Osteoblast (primary cell): Measurements from ENCODE around the gene EEF1AKMT4. TPM values are rescaled to one million over a fixed set of nuclear protein-coding genes. Genes with fewer than 3 reads are reported as not detected.

Source experiments
- DNase-seq: peaks from one replicate; pipeline ENCODE4 v3.0.0; 2011; ENCODE audit warnings: low spot score, mixed read lengths; ENCODE audit not compliant: insufficient read length; ENCODE audit errors: missing footprints
- H2AFZ ChIP-seq: 2 replicates; pipeline ENCODE4 v1.6.0; 2011; ENCODE audit warnings: mild to moderate bottlenecking, low read length
- H3K27ac ChIP-seq: 2 replicates; pipeline ENCODE4 v1.5.1; 2011; ENCODE audit warnings: mild to moderate bottlenecking, low read depth, low read length, moderate library complexity
- H3K27me3 ChIP-seq: 2 replicates; pipeline ENCODE4 v1.6.0; 2012; ENCODE audit warnings: mild to moderate bottlenecking, control low read depth, inconsistent platforms, low read length, moderate library complexity; ENCODE audit not compliant: insufficient read depth
- H3K36me3 ChIP-seq: 2 replicates; pipeline ENCODE4 v1.5.1; 2011; ENCODE audit warnings: mild to moderate bottlenecking, low read length, control low read depth, moderate library complexity; ENCODE audit not compliant: insufficient read depth
- H3K4me1 ChIP-seq: 2 replicates; pipeline ENCODE4 v1.5.1; 2011; ENCODE audit warnings: mild to moderate bottlenecking, low read length, control low read depth, moderate library complexity; ENCODE audit not compliant: insufficient read depth
- H3K4me2 ChIP-seq: 2 replicates; pipeline ENCODE4 v1.6.0; 2011; ENCODE audit warnings: mild to moderate bottlenecking, low read length; ENCODE audit not compliant: insufficient read depth
- H3K4me3 ChIP-seq: fragments of 200-600 bp; sonication (generic); 3 replicates; pipeline ENCODE4 v1.5.1; 2012; ENCODE audit warnings: mild to moderate bottlenecking, low read length, inconsistent platforms; ENCODE audit not compliant: insufficient read depth
- H3K79me2 ChIP-seq: 2 replicates; pipeline ENCODE4 v1.6.0; 2012; ENCODE audit warnings: mild to moderate bottlenecking, low read length, control low read depth, inconsistent platforms; ENCODE audit not compliant: insufficient read depth
- H3K9me3 ChIP-seq: 2 replicates; pipeline ENCODE4 v1.5.1; 2011; ENCODE audit warnings: low read depth, low read length, control low read depth
- H4K20me1 ChIP-seq: 2 replicates; pipeline ENCODE4 v1.6.0; 2012; ENCODE audit warnings: mild to moderate bottlenecking, low read length, control low read depth; ENCODE audit not compliant: insufficient read depth
- total RNA-seq: library from RNA; depleted of rRNA; stranded (reverse); fragments of >200 nt; gene quantifications from 2 replicates; pipeline ENCODE4 v1.2.3, GENCODE V29; 2012
- TF ChIP-seq, protein P1 (sequence below): IDR thresholded peaks from 2 replicates; pipeline ENCODE4 v1.5.1; 2011; ENCODE audit warnings: mild to moderate bottlenecking, low read depth, low read length, moderate library complexity; ENCODE audit errors: extremely low read depth

EEF1AKMT4 gene
- total RNA-seq, 1 donor, result 3.3 TPM

DNA sequence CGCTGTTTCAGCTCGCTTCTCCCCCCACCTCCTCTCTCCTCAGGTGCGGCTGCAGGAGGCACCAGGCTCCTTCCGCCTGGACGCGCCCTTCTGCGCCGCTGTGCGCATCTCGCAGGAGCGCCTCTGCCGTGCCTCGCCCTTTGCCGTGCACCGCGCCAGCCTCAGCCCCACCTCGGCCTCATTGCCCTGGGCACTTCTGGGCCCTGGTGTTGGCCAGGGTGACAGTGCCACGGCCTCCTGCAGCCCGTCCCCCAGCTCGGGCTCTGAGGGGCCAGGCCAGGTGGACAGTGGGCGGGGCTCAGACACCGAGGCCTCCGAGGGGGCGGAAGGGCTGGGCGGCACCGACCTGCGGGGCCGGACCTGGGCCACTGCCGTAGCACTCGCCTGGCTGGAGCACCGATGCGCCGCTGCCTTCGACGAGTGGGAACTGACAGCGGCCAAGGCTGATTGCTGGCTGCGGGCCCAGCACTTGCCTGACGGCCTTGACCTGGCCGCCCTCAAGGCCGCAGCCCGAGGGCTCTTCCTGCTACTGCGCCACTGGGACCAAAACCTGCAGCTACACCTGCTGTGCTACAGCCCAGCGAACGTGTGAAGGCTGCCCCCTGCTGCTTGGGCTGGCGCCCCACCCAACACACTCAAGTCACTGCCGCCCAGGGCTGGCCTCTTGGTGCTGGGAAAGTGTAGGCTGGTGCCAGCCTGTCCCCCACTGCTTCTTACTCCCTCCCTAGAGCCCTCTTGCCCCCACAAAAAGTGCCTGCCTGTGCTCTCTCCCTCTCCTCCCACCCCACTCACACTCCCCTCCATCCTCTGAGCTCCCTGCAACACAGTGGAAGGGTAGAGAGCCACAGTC lies 7.8 kb upstream of the EEF1AKMT4 start:
- Histone ChIP-seq H3K4me3 (no peak overlapping the region), H3K79me2 (peaks cover 2% of the 10 kb centered on the region), H3K27ac (no peak overlapping the region), H3K4me1 (no peaks in the 10 kb centered on the region), H3K4me2 (no peak overlapping the region), H3K27me3 (no peaks in the 10 kb centered on the region), H4K20me1 (peaks cover 34% of the 10 kb centered on the region), H2AFZ (no peak overlapping the region), H3K9me3 (no peaks in the 10 kb centered on the region), H3K36me3 (peaks cover 29% of the 10 kb centered on the region)
- TF ChIP-seq, protein P1, sequence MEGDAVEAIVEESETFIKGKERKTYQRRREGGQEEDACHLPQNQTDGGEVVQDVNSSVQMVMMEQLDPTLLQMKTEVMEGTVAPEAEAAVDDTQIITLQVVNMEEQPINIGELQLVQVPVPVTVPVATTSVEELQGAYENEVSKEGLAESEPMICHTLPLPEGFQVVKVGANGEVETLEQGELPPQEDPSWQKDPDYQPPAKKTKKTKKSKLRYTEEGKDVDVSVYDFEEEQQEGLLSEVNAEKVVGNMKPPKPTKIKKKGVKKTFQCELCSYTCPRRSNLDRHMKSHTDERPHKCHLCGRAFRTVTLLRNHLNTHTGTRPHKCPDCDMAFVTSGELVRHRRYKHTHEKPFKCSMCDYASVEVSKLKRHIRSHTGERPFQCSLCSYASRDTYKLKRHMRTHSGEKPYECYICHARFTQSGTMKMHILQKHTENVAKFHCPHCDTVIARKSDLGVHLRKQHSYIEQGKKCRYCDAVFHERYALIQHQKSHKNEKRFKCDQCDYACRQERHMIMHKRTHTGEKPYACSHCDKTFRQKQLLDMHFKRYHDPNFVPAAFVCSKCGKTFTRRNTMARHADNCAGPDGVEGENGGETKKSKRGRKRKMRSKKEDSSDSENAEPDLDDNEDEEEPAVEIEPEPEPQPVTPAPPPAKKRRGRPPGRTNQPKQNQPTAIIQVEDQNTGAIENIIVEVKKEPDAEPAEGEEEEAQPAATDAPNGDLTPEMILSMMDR, result peak; percentile 47
- peak; percentile 90 for DNase-seq

DNA sequence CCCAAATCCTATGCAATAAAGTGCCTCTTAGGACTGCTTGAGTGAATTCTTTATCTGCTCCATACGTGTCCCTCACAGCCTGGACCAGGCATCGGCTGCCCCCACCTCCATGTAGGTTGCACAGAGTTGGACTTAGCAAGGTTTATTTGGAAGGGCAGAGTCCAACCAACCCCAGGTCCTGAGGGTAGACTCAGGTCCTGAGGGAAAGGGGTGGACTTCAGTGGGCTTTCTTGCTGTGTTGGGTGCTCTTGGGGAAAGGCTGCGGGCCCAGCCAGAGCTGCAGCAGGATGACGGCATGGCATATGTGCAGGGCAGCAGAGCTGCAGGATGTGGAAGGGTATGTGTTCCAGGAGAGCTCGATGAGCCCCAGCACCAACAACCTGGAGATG lies 7.2 kb upstream of the EEF1AKMT4 start:
- TF ChIP-seq, protein P1, result no peak
- no peak overlapping the region for H3K27ac ChIP-seq

DNA sequence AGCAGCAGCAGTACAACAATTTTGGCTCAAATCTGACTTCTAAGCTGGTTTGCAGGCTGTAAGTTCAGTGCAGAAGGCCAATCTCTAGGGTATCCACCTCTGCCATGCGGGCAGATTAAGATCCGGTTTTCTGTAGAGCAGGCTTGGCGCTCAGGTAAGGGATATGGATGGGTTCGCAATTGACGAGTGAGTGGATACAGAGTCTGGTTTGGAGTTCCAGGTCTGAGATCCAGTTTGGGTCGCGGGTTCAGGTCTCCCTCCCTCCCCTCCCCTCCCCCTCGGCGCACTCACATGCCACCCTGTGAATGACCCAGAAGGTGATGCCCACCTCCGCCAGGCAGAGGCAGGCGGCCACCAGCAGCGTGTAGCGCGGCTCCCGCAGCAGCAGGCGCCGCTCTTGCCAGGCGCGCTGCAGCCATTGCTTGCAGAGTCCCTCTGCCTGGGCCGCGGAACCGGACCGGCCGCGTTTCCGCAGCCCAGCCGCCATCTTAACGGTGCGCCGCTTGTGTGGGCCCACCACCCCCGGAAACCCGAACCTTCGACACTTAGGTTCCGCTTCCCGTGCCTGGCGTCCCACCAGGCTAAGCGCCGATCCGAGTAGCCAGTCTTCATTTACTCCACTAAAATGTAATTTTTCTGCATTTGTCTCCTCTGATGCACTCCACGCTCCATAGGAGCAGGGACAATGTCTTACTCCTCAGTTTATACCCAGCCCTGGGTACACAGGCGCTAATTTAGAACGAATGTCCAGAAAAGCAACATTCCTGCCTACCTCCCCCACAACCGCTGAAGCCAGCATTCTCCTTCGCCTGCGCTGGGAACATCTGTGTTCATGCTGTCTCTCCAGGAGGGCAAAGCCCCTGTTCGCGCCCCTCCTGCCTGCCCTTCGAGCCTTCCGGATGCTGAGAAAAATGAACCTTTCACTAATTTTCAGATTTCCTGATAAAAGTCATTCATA lies 739 bp upstream of the EEF1AKMT4 start, which contains the start of gene ALG3:
Gene ALG3 (minus strand): TSS at position 509 of the 958 bp plus-strand sequence. CDS start 22 bp downstream, at position 487.
- TF ChIP-seq, protein P1, result no peak
- H3K36me3 ChIP-seq, result peaks cover 14% of the 10 kb centered on the region
- H3K4me3 ChIP-seq, result peak within 1 kb of the TSS; percentile 87
- peak; percentile 97 for DNase-seq
- no peaks in the 10 kb centered on the region for H3K27me3 ChIP-seq
- H3K4me2 ChIP-seq, result peak within 1 kb of the TSS; percentile 100
- H4K20me1 ChIP-seq, result peaks cover 5% of the 10 kb centered on the region
- peaks cover 22% of the 10 kb centered on the region for H3K79me2 ChIP-seq
- H3K9me3 ChIP-seq, result no peaks in the 10 kb centered on the region
- H3K27ac ChIP-seq, result peak within 1 kb of the TSS; percentile 95
- peaks cover 21% of the 10 kb centered on the region for H3K4me1 ChIP-seq
- peak within 1 kb of the TSS; percentile 100 for H2AFZ ChIP-seq

More for the DNA sequence above, 7.2 kb upstream of the EEF1AKMT4 start:
- H3K9me3 ChIP-seq, result no peaks in the 10 kb centered on the region
- peaks cover 29% of the 10 kb centered on the region for H3K36me3 ChIP-seq
- no peaks in the 10 kb centered on the region for H3K4me1 ChIP-seq
- H3K4me2 ChIP-seq, result no peak overlapping the region
- no peak overlapping the region for H3K4me3 ChIP-seq
- H3K79me2 ChIP-seq, result peaks cover 5% of the 10 kb centered on the region
- peaks cover 34% of the 10 kb centered on the region for H4K20me1 ChIP-seq
- H3K27me3 ChIP-seq, result no peaks in the 10 kb centered on the region
- peak; percentile 48 for DNase-seq
- H2AFZ ChIP-seq, result no peak overlapping the region
